HEK293 (cell line): ENCODE data around the gene DCTN3.

Source experiments
- ATF2 ChIP-seq: fragments of 450-650 bp; formaldehyde crosslinking; IDR thresholded peaks from 2 replicates; pipeline ENCODE4 v1.5.1; 2016; ENCODE audit warnings: missing biosample characterization, missing genetic modification characterization, low read depth
- CTCF ChIP-seq: fragments of 450-650 bp; formaldehyde crosslinking; IDR thresholded peaks from 2 replicates; pipeline ENCODE4 v1.5.1; 2016; ENCODE audit warnings: missing biosample characterization, missing genetic modification characterization
- HOXC10 ChIP-seq: sonication (generic); formaldehyde crosslinking; IDR thresholded peaks from 2 replicates; pipeline ENCODE4 v1.8.1; 2023; ENCODE audit warnings: mild to moderate bottlenecking, missing genetic modification reagents
- PRDM1 ChIP-seq: fragments of 450-650 bp; formaldehyde crosslinking; IDR thresholded peaks from 2 replicates; pipeline ENCODE4; 2016; ENCODE audit warnings: missing biosample characterization, missing genetic modification characterization
- PRDM10 ChIP-seq: fragments of 450-650 bp; formaldehyde crosslinking; IDR thresholded peaks from 2 replicates; pipeline ENCODE4 v1.5.1; 2016; ENCODE audit warnings: missing biosample characterization, missing genetic modification characterization
- SALL2 ChIP-seq: fragments of 450-650 bp; formaldehyde crosslinking; IDR thresholded peaks from 2 replicates; pipeline ENCODE4 v1.5.0; 2017; ENCODE audit warnings: missing biosample characterization, mild to moderate bottlenecking, missing genetic modification characterization, borderline replicate concordance
- TSHZ1 ChIP-seq: fragments of 450-650 bp; formaldehyde crosslinking; IDR thresholded peaks from 2 replicates; pipeline ENCODE4 v1.5.1; 2016; ENCODE audit warnings: missing biosample characterization, missing genetic modification characterization, borderline replicate concordance
- ZFP41 ChIP-seq: fragments of 450-650 bp; formaldehyde crosslinking; IDR thresholded peaks from 2 replicates; pipeline ENCODE4 v1.5.1; 2016; ENCODE audit warnings: missing biosample characterization, missing genetic modification characterization, borderline replicate concordance
- ZNF10 ChIP-seq: fragments of 450-650 bp; formaldehyde crosslinking; IDR thresholded peaks from 2 replicates; pipeline ENCODE4 v1.5.1; 2017; ENCODE audit warnings: missing biosample characterization, missing genetic modification characterization
- ZNF169 ChIP-seq: fragments of 450-650 bp; formaldehyde crosslinking; IDR thresholded peaks from 2 replicates; pipeline ENCODE4 v1.5.1; 2016; ENCODE audit warnings: missing biosample characterization, missing genetic modification characterization
- ZNF24 ChIP-seq: fragments of 450-650 bp; formaldehyde crosslinking; IDR thresholded peaks from 2 replicates; pipeline ENCODE4 v1.5.1; 2016; ENCODE audit warnings: missing biosample characterization, missing genetic modification characterization
- ZNF26 ChIP-seq: fragments of 450-650 bp; formaldehyde crosslinking; IDR thresholded peaks from 2 replicates; pipeline ENCODE4 v1.5.1; 2016; ENCODE audit warnings: missing biosample characterization, missing genetic modification characterization
- ZNF830 ChIP-seq: fragments of 450-650 bp; IDR thresholded peaks from 2 replicates; pipeline ENCODE4 v1.5.0; 2018; ENCODE audit warnings: missing biosample characterization, missing genetic modification characterization, low read depth, mild to moderate bottlenecking, moderate library complexity
- TF ChIP-seq, protein P1 (sequence below): fragments of 450-650 bp; formaldehyde crosslinking; IDR thresholded peaks from 2 replicates; pipeline ENCODE4 v1.5.1; 2016; ENCODE audit warnings: missing biosample characterization, missing genetic modification characterization

DNA sequence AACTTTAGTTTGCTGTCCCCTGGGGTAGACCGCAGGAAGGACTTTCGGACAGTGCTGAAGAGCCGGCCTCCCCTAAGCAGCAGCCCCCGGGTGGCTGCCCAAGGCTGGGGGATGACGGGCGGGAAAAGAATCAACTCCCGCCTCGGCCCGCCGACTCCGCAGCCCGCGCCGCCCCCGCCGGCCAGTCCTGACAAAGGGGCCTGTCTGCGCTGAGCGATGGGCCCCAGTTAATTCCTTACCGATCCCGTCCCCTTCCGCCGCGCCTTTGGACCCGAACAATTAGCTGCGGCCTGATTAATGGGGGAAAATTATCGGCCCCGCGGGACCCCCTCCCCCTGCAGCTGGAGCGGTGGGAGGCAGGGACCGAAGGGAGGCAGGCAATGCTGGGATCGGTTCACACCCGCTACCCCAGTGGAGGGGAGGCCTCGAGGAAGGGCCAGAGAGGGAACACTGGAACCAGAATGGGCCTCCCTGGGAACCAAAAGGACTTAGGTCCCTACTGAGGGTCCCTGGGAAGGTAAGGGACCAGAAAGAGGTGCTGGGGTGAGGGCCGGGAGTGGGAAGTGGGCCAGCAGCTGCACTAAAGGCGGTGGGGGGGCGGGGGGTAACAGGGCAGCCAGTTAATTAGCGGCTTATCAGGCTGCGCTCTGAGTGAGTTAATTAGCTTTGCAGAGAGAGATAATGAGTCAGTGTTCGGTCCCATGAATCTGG is 4.3 kb upstream of the DCTN3 start:
- TF ChIP-seq ZNF169 (tag by site-specific recombination) (no peak), ZNF10 (tag by site-specific recombination) (no peak), ZNF24 (tag by site-specific recombination) (no peak), HOXC10 (no peak), CTCF (tag by site-specific recombination) (no peak), ATF2 (tag by site-specific recombination) (no peak), ZNF26 (no peak), PRDM10 (no peak), ZFP41 (tag by site-specific recombination) (no peak), ZNF830 (tag by site-specific recombination) (no peak), PRDM1 (tag by site-specific recombination) (no peak), TSHZ1 (tag by site-specific recombination) (no peak), SALL2 (tag by site-specific recombination) (no peak)
- TF ChIP-seq, protein P1, sequence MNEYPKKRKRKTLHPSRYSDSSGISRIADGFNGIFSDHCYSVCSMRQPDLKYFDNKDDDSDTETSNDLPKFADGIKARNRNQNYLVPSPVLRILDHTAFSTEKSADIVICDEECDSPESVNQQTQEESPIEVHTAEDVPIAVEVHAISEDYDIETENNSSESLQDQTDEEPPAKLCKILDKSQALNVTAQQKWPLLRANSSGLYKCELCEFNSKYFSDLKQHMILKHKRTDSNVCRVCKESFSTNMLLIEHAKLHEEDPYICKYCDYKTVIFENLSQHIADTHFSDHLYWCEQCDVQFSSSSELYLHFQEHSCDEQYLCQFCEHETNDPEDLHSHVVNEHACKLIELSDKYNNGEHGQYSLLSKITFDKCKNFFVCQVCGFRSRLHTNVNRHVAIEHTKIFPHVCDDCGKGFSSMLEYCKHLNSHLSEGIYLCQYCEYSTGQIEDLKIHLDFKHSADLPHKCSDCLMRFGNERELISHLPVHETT (tag by site-specific recombination) = no peak
